HCT116 (cell line): ENCODE data around the gene ANKRD13B. TPM values are rescaled to one million over a fixed set of nuclear protein-coding genes. Genes with fewer than 3 reads are reported as not detected.

ENCODE experiments used
- ATAC-seq: fragments of 200-7000 bp; cut with Tn5 transposase; 2 replicates; pipeline ENCODE4 v1.9.1; 2020; ENCODE audit warnings: mild to moderate bottlenecking, moderate library complexity
- BruUV-seq: library from RNA; stranded (reverse); fragments of 400-500 nt; replicated peaks from 2 replicates; lab custom pipeline; 2021; lab: Mats Ljungman, UMichigan
- CTCF ChIA-PET: fragments of 300-600 bp; sonication (Branson Sonifier 250); formaldehyde crosslinking; loops from one replicate; lab custom pipeline; 2021; ENCODE audit warnings: antibody characterized with exemption; lab: Charles Lee
- POLR2A ChIA-PET: fragments of 300-600, 350-600 bp; sonication (Branson Sonifier 250); formaldehyde crosslinking; loops from one replicate; lab custom pipeline; 2021; ENCODE audit warnings: antibody characterized with exemption; lab: Charles Lee
- RAD21 ChIA-PET, 2 experiments: fragments of 300-600 bp; sonication (Branson Sonifier 250); formaldehyde crosslinking; loops; one replicate each; lab custom pipeline; 2023; ENCODE audit warnings: low total read pairs in 2 of 2; ENCODE audit not compliant: uncharacterized antibody in 2 of 2, unreplicated experiment in 2 of 2, low non-redundant PET in 1 of 2; lab: Charles Lee
- DNase-seq: peaks from one replicate; pipeline ENCODE4 v3.0.0-alpha.2; 2010; ENCODE audit warnings: low read depth, low spot score
- H2AFZ ChIP-seq: fragments of 200-600 bp; shearing (Covaris generic), sonication (generic); 2 replicates; pipeline ENCODE4 v1.6.1; 2017; ENCODE audit warnings: low read depth, mixed run types, mixed read lengths, antibody characterized with exemption, low read length; ENCODE audit not compliant: poor library complexity, severe bottlenecking
- H3K27ac ChIP-seq: 2 replicates; pipeline ENCODE4 v1.5.1; 2012; ENCODE audit warnings: low read depth, low read length
- H3K27me3 ChIP-seq: fragments of 200-600 bp; sonication (generic); 2 replicates; pipeline ENCODE4 v1.6.1; 2016; ENCODE audit warnings: mixed run types, low read length, mixed read lengths; ENCODE audit not compliant: insufficient read depth
- H3K36me3 ChIP-seq, 2 experiments: fragments of 200-500 bp in 1 of 2; fragments of 200-600 bp in 1 of 2; sonication (Bioruptor generic) in 1 of 2; sonication (generic) in 1 of 2; 2 replicates each; pipeline versions ENCODE4 v1.5.1 to v1.6.1; 2014 to 2016; ENCODE audit warnings: low read length in 2 of 2, inconsistent platforms in 1 of 2, mixed read lengths in 1 of 2, mixed run types in 1 of 2; ENCODE audit not compliant: insufficient read depth in 2 of 2, control insufficient read depth in 1 of 2
- H3K4me1 ChIP-seq, 2 experiments: fragments of 200-600 bp in 1 of 2; sonication (generic) in 1 of 2; 2 replicates each; pipeline versions ENCODE4 v1.5.1 to v1.6.1; 2012 to 2017; ENCODE audit warnings: low read length in 2 of 2, inconsistent platforms in 1 of 2, mild to moderate bottlenecking in 1 of 2, mixed read lengths in 1 of 2, mixed run types in 1 of 2, moderate library complexity in 1 of 2; ENCODE audit not compliant: insufficient read depth in 2 of 2, control insufficient read depth in 1 of 2
- H3K4me2 ChIP-seq: fragments of 200-600 bp; sonication (generic); 2 replicates; pipeline ENCODE4 v1.6.1; 2017; ENCODE audit warnings: mixed run types, low read length, mixed read lengths
- H3K4me3 ChIP-seq, 2 experiments: fragments of 200-600 bp in 1 of 2; sonication (generic) in 1 of 2; replicated peaks in 1 of 2; 2 replicates each; pipeline ENCODE4 v1.5.1; 2011 to 2016; ENCODE audit warnings: low read length in 2 of 2, control low read depth in 1 of 2, low read depth in 1 of 2, mild to moderate bottlenecking in 1 of 2, mixed read lengths in 1 of 2, mixed run types in 1 of 2
- H3K79me2 ChIP-seq: fragments of 200-600 bp; sonication (generic); 2 replicates; pipeline ENCODE4 v1.6.1; 2017; ENCODE audit warnings: mild to moderate bottlenecking, mixed run types, low read length, moderate library complexity, mixed read lengths; ENCODE audit not compliant: insufficient read depth
- H3K9ac ChIP-seq: fragments of 200-600 bp; sonication (generic); 2 replicates; pipeline ENCODE4 v1.6.1; 2016; ENCODE audit warnings: low read length, mixed read lengths
- H3K9me2 ChIP-seq: fragments of 200-600 bp; sonication (generic), shearing (Covaris generic); 2 replicates; pipeline ENCODE4 v1.6.1; 2017; ENCODE audit warnings: mixed run types, mild to moderate bottlenecking, moderate library complexity; ENCODE audit not compliant: insufficient read depth
- H3K9me3 ChIP-seq, 2 experiments: fragments of 200-500 bp in 1 of 2; fragments of 200-600 bp in 1 of 2; sonication (Bioruptor generic) in 1 of 2; sonication (generic) in 1 of 2; 2 replicates each; pipeline ENCODE4 v1.6.1; 2014 to 2017; ENCODE audit warnings: low read length in 2 of 2, mixed read lengths in 2 of 2, inconsistent platforms in 1 of 2, low read depth in 1 of 2, mild to moderate bottlenecking in 1 of 2, mixed run types in 1 of 2, moderate library complexity in 1 of 2; ENCODE audit not compliant: control insufficient read depth in 1 of 2, insufficient read depth in 1 of 2
- H4K20me1 ChIP-seq: fragments of 200-600 bp; sonication (generic), shearing (Covaris generic); 2 replicates; pipeline ENCODE4 v1.6.1; 2017; ENCODE audit warnings: mixed run types, mild to moderate bottlenecking, moderate library complexity; ENCODE audit not compliant: insufficient read depth
- CBX3 ChIP-seq: IDR thresholded peaks from 2 replicates; pipeline ENCODE4 v1.6.1; 2012; ENCODE audit warnings: low read depth
- CEBPB ChIP-seq: IDR thresholded peaks from 2 replicates; pipeline ENCODE4 v1.6.1; 2012; ENCODE audit warnings: low read depth
- EGR1 ChIP-seq: IDR thresholded peaks from 2 replicates; pipeline ENCODE4 v1.6.1; 2012; ENCODE audit warnings: low read depth
- ELF1 ChIP-seq: IDR thresholded peaks from 2 replicates; pipeline ENCODE4 v1.6.1; 2012; ENCODE audit warnings: low read depth, borderline replicate concordance
- EZH2 ChIP-seq: fragments of 200-600 bp; sonication (generic); IDR thresholded peaks from 2 replicates; pipeline ENCODE4 v1.6.1; 2017; ENCODE audit warnings: antibody characterized with exemption, mixed run types
- JUND ChIP-seq: IDR thresholded peaks from 2 replicates; pipeline ENCODE4 v1.6.1; 2012
- POLR2A ChIP-seq: IDR thresholded peaks from 2 replicates; pipeline ENCODE4 v1.7.0; 2011; ENCODE audit warnings: borderline replicate concordance; ENCODE audit not compliant: insufficient read depth, insufficient read length; ENCODE audit errors: extremely low read depth
- RAD21 ChIP-seq: IDR thresholded peaks from 2 replicates; pipeline ENCODE4 v1.6.1; 2012; ENCODE audit warnings: low read depth, mild to moderate bottlenecking
- SIN3A ChIP-seq: IDR thresholded peaks from 2 replicates; pipeline ENCODE4 v1.6.1; 2012; ENCODE audit warnings: low read depth
- SRF ChIP-seq: IDR thresholded peaks from 2 replicates; pipeline ENCODE4 v1.6.1; 2012; ENCODE audit warnings: low read depth
- TCF7L2 ChIP-seq: IDR thresholded peaks from 2 replicates; pipeline ENCODE4 v1.7.0; 2011; ENCODE audit warnings: borderline replicate concordance, inconsistent platforms; ENCODE audit not compliant: insufficient read depth, insufficient read length; ENCODE audit errors: extremely low read depth
- YY1 ChIP-seq: IDR thresholded peaks from 2 replicates; pipeline ENCODE4 v1.6.1; 2011; ENCODE audit warnings: low read length, low read depth, moderate library complexity, mild to moderate bottlenecking; ENCODE audit not compliant: insufficient replicate concordance; ENCODE audit errors: extremely low read depth
- ZFX ChIP-seq: fragments of 450-650 bp; IDR thresholded peaks from 2 replicates; pipeline ENCODE4 v1.6.1; 2017
- intact Hi-C: fragments of 100-400 bp; cut with micrococcal nuclease; formaldehyde crosslinking; loops from 2 replicates; pipeline ENCODE4 v1.10.0; 2022
- total RNA-seq: library from RNA; stranded (reverse); gene quantifications from one replicate; pipeline ENCODE4 v1.2.1, GENCODE V29; 2021; ENCODE audit not compliant: unreplicated experiment
- TF ChIP-seq, protein P1 (sequence below): IDR thresholded peaks from 2 replicates; pipeline ENCODE4 v1.6.1; 2012; ENCODE audit warnings: low read depth
- TF ChIP-seq, protein P2 (sequence below): IDR thresholded peaks from 2 replicates; pipeline ENCODE4 v1.6.1; 2012

The ANKRD13B gene
- total RNA-seq, 1 experiment from 2014 or later = 27.4 TPM

DNA sequence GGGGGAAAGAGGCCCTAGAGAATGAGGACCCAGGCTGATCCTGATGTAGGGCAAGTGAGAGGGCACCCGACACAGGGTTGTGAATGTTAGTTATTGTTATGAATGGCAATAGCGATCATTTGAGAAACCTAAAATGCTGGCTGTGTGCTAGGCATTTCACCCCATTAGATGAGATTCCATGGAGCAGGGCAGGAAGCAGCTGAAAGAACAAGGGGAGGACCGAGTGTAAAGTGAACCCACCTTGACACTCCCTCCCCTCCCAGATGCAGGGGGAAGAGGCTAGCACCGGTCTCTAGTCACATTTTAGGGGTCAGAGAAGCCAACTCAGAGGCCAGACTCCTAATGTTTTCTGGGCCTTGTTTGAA, 30.3 kb downstream of the ANKRD13B start:
- no peak for ATAC-seq
- intact Hi-C loops = no loop called here

More for the DNA sequence above, 30.3 kb downstream of the ANKRD13B start:
- peak overlapping the region; percentile 72 for H3K9ac ChIP-seq
- peak overlapping the region; percentile 97 for H3K4me2 ChIP-seq
- H3K27me3 ChIP-seq = no peaks in the 10 kb centered on the region
- no peaks in the 10 kb centered on the region for H3K79me2 ChIP-seq
- TF ChIP-seq ZFX (no peak), CBX3 (no peak), YY1 (no peak), SIN3A (no peak), EGR1 (no peak), JUND (no peak), CEBPB (no peak), EZH2 (no peak), RAD21 (no peak), SRF (no peak), POLR2A (no peak), ELF1 (no peak), TCF7L2 (no peak)
- TF ChIP-seq, protein P1, sequence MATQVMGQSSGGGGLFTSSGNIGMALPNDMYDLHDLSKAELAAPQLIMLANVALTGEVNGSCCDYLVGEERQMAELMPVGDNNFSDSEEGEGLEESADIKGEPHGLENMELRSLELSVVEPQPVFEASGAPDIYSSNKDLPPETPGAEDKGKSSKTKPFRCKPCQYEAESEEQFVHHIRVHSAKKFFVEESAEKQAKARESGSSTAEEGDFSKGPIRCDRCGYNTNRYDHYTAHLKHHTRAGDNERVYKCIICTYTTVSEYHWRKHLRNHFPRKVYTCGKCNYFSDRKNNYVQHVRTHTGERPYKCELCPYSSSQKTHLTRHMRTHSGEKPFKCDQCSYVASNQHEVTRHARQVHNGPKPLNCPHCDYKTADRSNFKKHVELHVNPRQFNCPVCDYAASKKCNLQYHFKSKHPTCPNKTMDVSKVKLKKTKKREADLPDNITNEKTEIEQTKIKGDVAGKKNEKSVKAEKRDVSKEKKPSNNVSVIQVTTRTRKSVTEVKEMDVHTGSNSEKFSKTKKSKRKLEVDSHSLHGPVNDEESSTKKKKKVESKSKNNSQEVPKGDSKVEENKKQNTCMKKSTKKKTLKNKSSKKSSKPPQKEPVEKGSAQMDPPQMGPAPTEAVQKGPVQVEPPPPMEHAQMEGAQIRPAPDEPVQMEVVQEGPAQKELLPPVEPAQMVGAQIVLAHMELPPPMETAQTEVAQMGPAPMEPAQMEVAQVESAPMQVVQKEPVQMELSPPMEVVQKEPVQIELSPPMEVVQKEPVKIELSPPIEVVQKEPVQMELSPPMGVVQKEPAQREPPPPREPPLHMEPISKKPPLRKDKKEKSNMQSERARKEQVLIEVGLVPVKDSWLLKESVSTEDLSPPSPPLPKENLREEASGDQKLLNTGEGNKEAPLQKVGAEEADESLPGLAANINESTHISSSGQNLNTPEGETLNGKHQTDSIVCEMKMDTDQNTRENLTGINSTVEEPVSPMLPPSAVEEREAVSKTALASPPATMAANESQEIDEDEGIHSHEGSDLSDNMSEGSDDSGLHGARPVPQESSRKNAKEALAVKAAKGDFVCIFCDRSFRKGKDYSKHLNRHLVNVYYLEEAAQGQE = no peak
- TF ChIP-seq, protein P2, sequence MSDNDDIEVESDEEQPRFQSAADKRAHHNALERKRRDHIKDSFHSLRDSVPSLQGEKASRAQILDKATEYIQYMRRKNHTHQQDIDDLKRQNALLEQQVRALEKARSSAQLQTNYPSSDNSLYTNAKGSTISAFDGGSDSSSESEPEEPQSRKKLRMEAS = no peak
- TF ChIP-seq, all 23 proteins: peak for 0
- DNase-seq = no peak
- ChIA-PET POLR2A (interaction anchor here (1.6 kb wide), 1 partner anchor 31 kb away, joined by 4 read pairs; no protein-coding TSS in a partner anchor), CTCF (interaction anchor here (1.1 to 1.6 kb wide), 4 partner anchors 17 to 470 kb away, joined by 3 to 4 read pairs (median 3); no protein-coding TSS in a partner anchor), RAD21 (interaction anchor here (0.8 kb wide), 2 partner anchors 16 kb away, joined by 3 read pairs; no protein-coding TSS in a partner anchor)
- no peaks in the 10 kb centered on the region for H3K36me3 ChIP-seq
- BruUV-seq = no TSS peak
- H2AFZ ChIP-seq = peak overlapping the region; percentile 31
- H3K4me3 ChIP-seq = peak overlapping the region in 1 of 2 experiments; percentile 80; a peak in 2 of 4 replicates
- no peaks in the 10 kb centered on the region for H4K20me1 ChIP-seq
- H3K9me3 ChIP-seq = no peaks in the 10 kb centered on the region
- no peak overlapping the region for H3K27ac ChIP-seq
- H3K9me2 ChIP-seq = no peaks in the 10 kb centered on the region
- H3K4me1 ChIP-seq = peaks cover 44 to 74% of the 10 kb centered on the region in 2 experiments
